HepG2 (cell line): Measurements from ENCODE around the gene METTL25.

Experiments
- NFE2L2 ChIP-seq: fragments of 150-350 bp; IDR thresholded peaks from 2 replicates; pipeline ENCODE4 v1.6.1; 2014; ENCODE audit warnings: low read length
- TF ChIP-seq, protein P1 (sequence below): sonication (generic); formaldehyde crosslinking; conservative IDR thresholded peaks from 2 replicates; pipeline ENCODE4 v1.8.1; 2023; ENCODE audit warnings: missing genetic modification reagents

DNA sequence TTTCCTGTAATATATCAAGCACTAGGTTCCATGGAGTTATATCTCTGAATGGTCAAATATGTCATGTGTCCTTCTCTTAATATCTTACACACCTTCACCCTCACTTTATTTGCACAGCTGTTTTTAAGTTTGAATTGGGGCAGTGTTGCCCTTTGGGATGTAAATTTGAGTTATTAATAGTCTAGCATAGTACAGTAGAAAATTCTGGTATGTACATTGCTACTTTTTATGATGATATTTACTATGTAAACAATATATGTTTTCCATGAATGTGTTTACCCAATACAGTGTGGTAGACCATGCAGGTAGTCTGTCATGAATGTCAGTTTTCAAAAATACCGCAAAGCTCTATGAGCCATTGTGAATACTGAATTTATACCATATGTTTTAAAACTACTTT, 50.5 kb downstream of the METTL25 start:
- TF ChIP-seq, protein P1, sequence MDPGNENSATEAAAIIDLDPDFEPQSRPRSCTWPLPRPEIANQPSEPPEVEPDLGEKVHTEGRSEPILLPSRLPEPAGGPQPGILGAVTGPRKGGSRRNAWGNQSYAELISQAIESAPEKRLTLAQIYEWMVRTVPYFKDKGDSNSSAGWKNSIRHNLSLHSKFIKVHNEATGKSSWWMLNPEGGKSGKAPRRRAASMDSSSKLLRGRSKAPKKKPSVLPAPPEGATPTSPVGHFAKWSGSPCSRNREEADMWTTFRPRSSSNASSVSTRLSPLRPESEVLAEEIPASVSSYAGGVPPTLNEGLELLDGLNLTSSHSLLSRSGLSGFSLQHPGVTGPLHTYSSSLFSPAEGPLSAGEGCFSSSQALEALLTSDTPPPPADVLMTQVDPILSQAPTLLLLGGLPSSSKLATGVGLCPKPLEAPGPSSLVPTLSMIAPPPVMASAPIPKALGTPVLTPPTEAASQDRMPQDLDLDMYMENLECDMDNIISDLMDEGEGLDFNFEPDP (CRISPR knock-in tag), result no peak
- no peak for TF ChIP-seq NFE2L2
